HepG2 (cell line): ENCODE results near the gene DNMT3L. TPM values are rescaled to one million over a fixed set of nuclear protein-coding genes. Genes with fewer than 3 reads are reported as not detected.
A peak's percentile ranks its signal among the peaks of the same experiment; 100 is the strongest.

Experiments
- CBX5 ChIP-seq: sonication (generic); formaldehyde crosslinking; IDR thresholded peaks from 2 replicates; pipeline ENCODE4 v1.4.0; 2020; ENCODE audit warnings: missing genetic modification reagents, borderline replicate concordance
- HDAC1 ChIP-seq: sonication (generic); formaldehyde crosslinking; IDR thresholded peaks from 2 replicates; pipeline ENCODE4 v1.5.1; 2020; ENCODE audit warnings: mild to moderate bottlenecking, missing genetic modification reagents
- HMGA1 ChIP-seq: sonication (generic); formaldehyde crosslinking; conservative IDR thresholded peaks from 2 replicates; pipeline ENCODE4 v1.4.0; 2020; ENCODE audit warnings: missing genetic modification reagents
- KDM5A ChIP-seq: fragments of 200-600 bp; sonication (generic); IDR thresholded peaks from 2 replicates; pipeline ENCODE4 v1.7.0; 2018; ENCODE audit warnings: antibody characterized with exemption, mild to moderate bottlenecking, low read length, borderline replicate concordance
- NFKB2 ChIP-seq: sonication (generic); formaldehyde crosslinking; IDR thresholded peaks from 2 replicates; pipeline ENCODE4 v1.4.0; 2020; ENCODE audit warnings: missing genetic modification reagents, borderline replicate concordance
- SP140L ChIP-seq: sonication (generic); formaldehyde crosslinking; IDR thresholded peaks from 2 replicates; pipeline ENCODE4 v1.4.0; 2020; ENCODE audit warnings: missing genetic modification reagents, borderline replicate concordance
- SUZ12 ChIP-seq: fragments of 150-350 bp; IDR thresholded peaks from 2 replicates; pipeline ENCODE4 v1.6.1; 2014; ENCODE audit warnings: low read depth, low read length
- TRIM22 ChIP-seq: fragments of 450-650 bp; IDR thresholded peaks from 2 replicates; pipeline ENCODE4 v1.6.1; 2017
- YY1 ChIP-seq: IDR thresholded peaks from 2 replicates; pipeline ENCODE4 v1.6.1; 2011; ENCODE audit warnings: low read length, low read depth, moderate library complexity, mild to moderate bottlenecking; ENCODE audit not compliant: insufficient read depth, insufficient replicate concordance
- ZBTB33 ChIP-seq: sonication (generic); formaldehyde crosslinking; IDR thresholded peaks from 2 replicates; pipeline ENCODE4 v1.4.0; 2020; ENCODE audit warnings: missing genetic modification reagents
- ZBTB8A ChIP-seq: sonication (generic); formaldehyde crosslinking; IDR thresholded peaks from 2 replicates; pipeline ENCODE4 v1.4.0; 2020; ENCODE audit warnings: mild to moderate bottlenecking, low read depth, missing genetic modification reagents, borderline replicate concordance
- ZNF205 ChIP-seq: IDR thresholded peaks from 2 replicates; pipeline ENCODE4 v1.6.1; 2018; ENCODE audit warnings: missing biosample characterization, missing genetic modification reagents
- ZNF337 ChIP-seq: sonication (generic); formaldehyde crosslinking; IDR thresholded peaks from 2 replicates; pipeline ENCODE4 v1.5.1; 2020; ENCODE audit warnings: missing genetic modification reagents, low read depth, mild to moderate bottlenecking, borderline replicate concordance
- ZNF574 ChIP-seq: sonication (generic); formaldehyde crosslinking; IDR thresholded peaks from 2 replicates; pipeline ENCODE4 v1.4.0; 2020; ENCODE audit warnings: missing genetic modification reagents
- ZNF773 ChIP-seq: sonication (generic); formaldehyde crosslinking; IDR thresholded peaks from 2 replicates; pipeline ENCODE4 v1.4.0; 2020; ENCODE audit warnings: missing genetic modification reagents, borderline replicate concordance
- polyA plus RNA-seq, 8 experiments: library from polyadenylated mRNA; depleted of rRNA in 3 of 8; stranded (reverse) in 7 of 8; unstranded in 1 of 8; fragments of >200 nt; fragmentation: Illumina TruSeq in 4 of 8; extraction: Trizol in 4 of 8; gene quantifications; 2 replicates each; pipeline versions ENCODE4 v1.2.1 to v1.2.3, GENCODE V29; 2011 to 2016; ENCODE audit warnings: low read depth in 4 of 8, missing spikeins in 1 of 8, mixed read lengths in 1 of 8; ENCODE audit not compliant: insufficient read depth in 1 of 8
- total RNA-seq, 5 experiments: library from RNA; depleted of rRNA; stranded (reverse); fragments of >200 nt; fragmentation: Illumina TruSeq; extraction: Trizol; gene quantifications; 2 replicates each; pipeline ENCODE4 v1.2.3, GENCODE V29; 2016; ENCODE audit warnings: low read depth in 1 of 5
- TF ChIP-seq, protein P1 (sequence below): conservative IDR thresholded peaks from 2 replicates; pipeline ENCODE4 v1.6.1; 2018; ENCODE audit warnings: missing genetic modification reagents
- TF ChIP-seq, protein P2 (sequence below): sonication (generic); formaldehyde crosslinking; IDR thresholded peaks from 2 replicates; pipeline ENCODE4 v1.4.0; 2020; ENCODE audit warnings: missing genetic modification reagents
- TF ChIP-seq, protein P3 (sequence below): sonication (generic); formaldehyde crosslinking; IDR thresholded peaks from 2 replicates; pipeline ENCODE4 v1.8.1; 2023; ENCODE audit warnings: mild to moderate bottlenecking, missing genetic modification reagents

The DNMT3L gene
- total and polyA plus RNA-seq, 2 of the 13 experiments (the other 11 are each of a cell fraction or from before 2014, with no cell fraction given) = 0.75 to 1.7 TPM

DNA sequence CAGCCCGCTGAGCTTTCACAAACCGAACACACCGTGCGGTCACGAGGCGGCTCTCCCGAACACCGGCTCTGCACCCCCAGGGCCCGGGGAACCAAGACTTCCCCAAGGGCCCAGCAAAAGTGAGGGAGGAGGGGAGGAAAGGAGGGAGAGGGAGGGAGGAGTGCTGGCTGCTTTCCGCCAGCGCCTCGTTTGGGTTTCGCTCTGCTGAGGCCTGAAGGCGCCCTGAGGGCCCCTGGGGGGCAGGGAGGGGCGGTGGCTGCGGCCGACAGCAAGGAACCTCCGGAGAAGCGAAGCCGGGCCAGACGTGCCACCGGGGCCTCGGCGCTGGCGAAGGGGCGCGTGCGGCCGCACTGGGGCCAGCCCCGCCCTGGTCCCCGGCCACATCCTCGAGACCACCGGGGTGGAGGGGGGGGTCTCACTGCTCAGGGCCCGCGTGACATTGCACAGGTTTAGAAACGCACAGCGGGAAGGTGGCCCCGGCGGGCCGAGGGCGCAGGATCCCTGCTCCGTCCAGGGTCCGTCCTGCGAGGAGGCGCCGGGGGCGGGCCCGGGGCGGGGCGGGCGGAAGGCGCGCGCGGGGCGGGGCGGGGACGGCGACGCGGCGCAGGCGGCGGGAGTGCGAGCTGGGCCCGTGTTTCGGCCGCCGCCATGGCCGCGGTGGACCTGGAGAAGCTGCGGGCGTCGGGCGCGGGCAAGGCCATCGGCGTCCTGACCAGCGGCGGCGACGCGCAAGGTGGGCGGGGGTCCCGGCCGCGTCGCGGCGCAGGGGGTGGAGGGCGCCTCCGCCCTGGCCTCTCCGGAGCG lies 38.0 kb upstream of the DNMT3L start, which contains the start of gene PFKL (continued):
- no peak for TF ChIP-seq KDM5A
- TF ChIP-seq TRIM22 = no peak
- TF ChIP-seq SP140L (CRISPR knock-in tag) = no peak
- TF ChIP-seq ZBTB8A (CRISPR knock-in tag) = no peak
- TF ChIP-seq ZBTB33 (CRISPR knock-in tag) = no peak
- peak; percentile 68; the same call in 1 of the 2 replicates for TF ChIP-seq ZNF205
- TF ChIP-seq, protein P1, sequence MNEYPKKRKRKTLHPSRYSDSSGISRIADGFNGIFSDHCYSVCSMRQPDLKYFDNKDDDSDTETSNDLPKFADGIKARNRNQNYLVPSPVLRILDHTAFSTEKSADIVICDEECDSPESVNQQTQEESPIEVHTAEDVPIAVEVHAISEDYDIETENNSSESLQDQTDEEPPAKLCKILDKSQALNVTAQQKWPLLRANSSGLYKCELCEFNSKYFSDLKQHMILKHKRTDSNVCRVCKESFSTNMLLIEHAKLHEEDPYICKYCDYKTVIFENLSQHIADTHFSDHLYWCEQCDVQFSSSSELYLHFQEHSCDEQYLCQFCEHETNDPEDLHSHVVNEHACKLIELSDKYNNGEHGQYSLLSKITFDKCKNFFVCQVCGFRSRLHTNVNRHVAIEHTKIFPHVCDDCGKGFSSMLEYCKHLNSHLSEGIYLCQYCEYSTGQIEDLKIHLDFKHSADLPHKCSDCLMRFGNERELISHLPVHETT (CRISPR knock-in tag) = peak; percentile 33; the same call in 1 of the 2 replicates
- no peak for TF ChIP-seq SUZ12
- TF ChIP-seq HMGA1 = no peak
- TF ChIP-seq, protein P2, sequence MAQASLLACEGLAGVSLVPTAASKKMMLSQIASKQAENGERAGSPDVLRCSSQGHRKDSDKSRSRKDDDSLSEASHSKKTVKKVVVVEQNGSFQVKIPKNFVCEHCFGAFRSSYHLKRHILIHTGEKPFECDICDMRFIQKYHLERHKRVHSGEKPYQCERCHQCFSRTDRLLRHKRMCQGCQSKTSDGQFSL (CRISPR knock-in tag) = peak; percentile 39; the same call in 1 of the 2 replicates
- TF ChIP-seq ZNF574 = peak; percentile 43
- TF ChIP-seq YY1 = peak; percentile 83
- TF ChIP-seq ZNF773 (CRISPR knock-in tag) = peak; percentile 65; the same call in 1 of the 2 replicates
- TF ChIP-seq CBX5 = 0 out of 2 replicates have a peak, but pooled peaks have one; percentile 37
- TF ChIP-seq HDAC1 (CRISPR knock-in tag) = no peak
- TF ChIP-seq, protein P3, sequence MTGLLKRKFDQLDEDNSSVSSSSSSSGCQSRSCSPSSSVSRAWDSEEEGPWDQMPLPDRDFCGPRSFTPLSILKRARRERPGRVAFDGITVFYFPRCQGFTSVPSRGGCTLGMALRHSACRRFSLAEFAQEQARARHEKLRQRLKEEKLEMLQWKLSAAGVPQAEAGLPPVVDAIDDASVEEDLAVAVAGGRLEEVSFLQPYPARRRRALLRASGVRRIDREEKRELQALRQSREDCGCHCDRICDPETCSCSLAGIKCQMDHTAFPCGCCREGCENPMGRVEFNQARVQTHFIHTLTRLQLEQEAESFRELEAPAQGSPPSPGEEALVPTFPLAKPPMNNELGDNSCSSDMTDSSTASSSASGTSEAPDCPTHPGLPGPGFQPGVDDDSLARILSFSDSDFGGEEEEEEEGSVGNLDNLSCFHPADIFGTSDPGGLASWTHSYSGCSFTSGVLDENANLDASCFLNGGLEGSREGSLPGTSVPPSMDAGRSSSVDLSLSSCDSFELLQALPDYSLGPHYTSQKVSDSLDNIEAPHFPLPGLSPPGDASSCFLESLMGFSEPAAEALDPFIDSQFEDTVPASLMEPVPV (CRISPR knock-in tag) = no peak
- TF ChIP-seq ZNF337 (CRISPR knock-in tag) = no peak
- TF ChIP-seq NFKB2 (CRISPR knock-in tag) = peak; percentile 54; the same call in 1 of the 2 replicates
